HL-60/S4 treated with phorbol 12-myristate 13-acetate at 8.2 ng/mL for 4 days and 3 days (cell line): ENCODE results near the gene NGFR.

Source experiments
- in situ Hi-C: fragments of 300-500 bp; cut with MboI; formaldehyde crosslinking; loops from 2 replicates; pipeline ENCODE4 v1.15.0; 2022; ENCODE audit warnings: low sequenced_read_pairs

NGFR gene, protein sequence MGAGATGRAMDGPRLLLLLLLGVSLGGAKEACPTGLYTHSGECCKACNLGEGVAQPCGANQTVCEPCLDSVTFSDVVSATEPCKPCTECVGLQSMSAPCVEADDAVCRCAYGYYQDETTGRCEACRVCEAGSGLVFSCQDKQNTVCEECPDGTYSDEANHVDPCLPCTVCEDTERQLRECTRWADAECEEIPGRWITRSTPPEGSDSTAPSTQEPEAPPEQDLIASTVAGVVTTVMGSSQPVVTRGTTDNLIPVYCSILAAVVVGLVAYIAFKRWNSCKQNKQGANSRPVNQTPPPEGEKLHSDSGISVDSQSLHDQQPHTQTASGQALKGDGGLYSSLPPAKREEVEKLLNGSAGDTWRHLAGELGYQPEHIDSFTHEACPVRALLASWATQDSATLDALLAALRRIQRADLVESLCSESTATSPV

GRCh38 chr17:49494986-49495841, at the start of gene NGFR:
Gene NGFR, plus strand, starts transcription at chr17:49495293. Its CDS starts 125 bp downstream, at chr17:49495418.
- in situ Hi-C loops = no loop called here

GRCh38 chr17:49445591-49445990, 49.5 kb upstream of the NGFR start:
- in situ Hi-C loops = no loop called here

GRCh38 chr17:49447628-49448302, 47.3 kb upstream of the NGFR start:
- in situ Hi-C loops = no loop called here

- in situ Hi-C loops = no loop called here
Measured at GRCh38 chr17:49450181-49450580, 44.9 kb upstream of the NGFR start.

DNA sequence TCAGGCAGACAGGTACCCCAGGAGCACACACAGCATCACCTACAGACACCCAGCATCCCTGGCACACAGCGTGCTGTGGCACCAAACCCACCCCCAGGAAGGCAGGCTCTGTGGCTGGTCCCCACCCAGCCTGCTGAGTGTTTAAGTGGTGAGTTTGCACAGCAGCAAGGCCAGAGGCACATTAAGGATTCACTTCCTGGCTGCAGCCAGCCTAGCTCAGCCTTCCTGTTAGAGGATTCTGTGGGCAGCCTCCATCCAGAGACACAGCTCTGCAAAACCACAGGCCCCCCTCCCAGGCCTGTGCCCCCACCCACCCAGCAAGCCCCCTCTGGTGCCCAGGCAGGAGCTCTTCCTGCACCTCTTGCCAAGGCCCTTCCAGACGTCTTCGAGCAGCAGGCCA, 44.4 kb upstream of the NGFR start:
- in situ Hi-C loops = no loop called here

DNA sequence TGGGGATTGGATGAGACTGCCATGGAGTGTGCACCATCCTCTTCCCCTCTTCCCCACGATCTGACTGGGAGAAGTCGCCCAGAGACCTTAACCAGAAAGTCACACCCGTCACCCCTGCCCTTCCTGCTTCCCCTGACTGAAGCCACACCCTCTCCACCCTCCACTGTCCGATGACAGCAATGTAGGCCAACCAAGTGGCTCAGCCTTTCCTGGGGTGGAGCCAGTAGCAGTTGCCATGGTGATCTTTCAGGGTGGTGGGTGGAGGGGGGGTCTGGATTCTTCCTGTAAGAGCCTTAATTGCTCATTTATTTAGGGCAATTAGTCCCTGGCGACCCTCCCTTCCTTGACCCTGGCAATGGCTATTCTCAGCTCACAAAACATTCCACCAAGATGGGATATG, 42.9 kb upstream of the NGFR start:
- in situ Hi-C loops = no loop called here

GRCh38 chr17:49452661-49453060, 42.4 kb upstream of the NGFR start:
- in situ Hi-C loops = no loop called here

- in situ Hi-C loops = no loop called here
Measured at GRCh38 chr17:49454050-49454449, 41.0 kb upstream of the NGFR start.

- in situ Hi-C loops = no loop called here
Measured at GRCh38 chr17:49455272-49455861, 39.7 kb upstream of the NGFR start.

GRCh38 chr17:49456183-49456965, 38.7 kb upstream of the NGFR start:
- in situ Hi-C loops = no loop called here

- in situ Hi-C loops = no loop called here
Measured at GRCh38 chr17:49457564-49458535, 37.2 kb upstream of the NGFR start.

DNA sequence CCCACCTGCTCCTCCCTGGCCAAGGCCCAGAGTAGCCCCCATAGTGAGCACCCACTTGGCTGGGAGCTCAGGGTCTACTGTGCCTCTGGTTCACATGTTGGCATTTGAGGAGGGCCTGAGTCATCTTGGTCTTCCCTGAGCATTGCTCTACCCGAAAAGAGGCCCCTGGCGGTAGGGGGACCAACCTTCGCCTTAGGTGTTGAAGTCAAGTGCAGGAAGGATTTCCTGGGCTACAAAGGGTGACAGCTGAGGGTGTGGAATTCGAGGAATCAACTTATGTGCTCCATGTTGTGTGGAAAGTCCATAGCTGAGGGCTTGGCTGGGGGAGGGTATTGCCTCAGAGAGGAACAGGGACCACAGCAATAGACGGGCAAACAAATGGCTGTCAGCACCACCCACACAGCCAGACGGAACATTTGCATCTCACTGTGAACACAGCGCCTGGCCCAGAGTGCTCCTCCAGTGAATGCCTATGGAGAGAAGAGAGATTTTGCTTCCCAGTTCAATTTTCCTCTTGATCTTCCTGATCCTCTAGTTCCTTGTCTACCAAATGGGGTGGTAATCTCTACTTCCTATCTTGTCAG, 35.6 kb upstream of the NGFR start:
- in situ Hi-C loops = no loop called here

DNA sequence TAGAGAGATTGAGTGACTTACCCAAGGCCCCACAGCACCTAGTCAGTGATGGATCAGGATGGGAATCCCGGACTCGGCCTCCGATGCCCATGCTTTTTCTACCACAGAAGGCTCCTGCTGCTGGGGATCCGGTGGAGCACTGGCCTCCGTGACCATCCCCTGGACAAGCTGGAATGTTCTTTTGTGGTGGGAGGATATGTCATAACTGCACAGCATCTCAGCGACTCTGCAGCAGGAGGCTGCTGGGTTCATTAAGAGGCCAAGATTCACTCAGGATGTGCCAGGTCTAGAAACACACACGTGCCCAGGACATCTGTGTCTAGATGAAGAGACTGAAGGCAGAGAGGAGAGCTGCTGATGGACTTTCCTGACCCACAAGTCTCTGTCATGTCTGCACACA, 34.7 kb upstream of the NGFR start:
- in situ Hi-C loops = no loop called here

DNA sequence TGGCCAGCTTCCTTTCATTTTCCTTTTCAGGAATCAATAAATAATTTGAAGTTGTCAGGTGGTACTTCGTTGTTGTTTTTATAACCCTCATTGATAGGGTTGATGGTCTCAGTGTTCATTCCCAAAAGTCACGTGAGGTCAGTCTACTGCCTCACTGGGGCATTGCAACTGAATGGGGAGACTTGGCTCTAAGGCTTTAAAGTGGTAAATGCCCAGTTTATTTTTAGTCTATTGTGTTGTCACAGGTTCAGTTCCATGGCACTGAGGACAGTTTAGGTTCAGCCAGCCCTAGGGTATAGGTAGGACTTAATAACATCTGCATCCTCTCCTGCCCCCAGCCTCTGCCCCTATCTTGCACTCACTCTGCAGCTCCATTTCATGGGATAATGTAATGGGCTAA, 33.5 kb upstream of the NGFR start:
- in situ Hi-C loops = no loop called here

DNA sequence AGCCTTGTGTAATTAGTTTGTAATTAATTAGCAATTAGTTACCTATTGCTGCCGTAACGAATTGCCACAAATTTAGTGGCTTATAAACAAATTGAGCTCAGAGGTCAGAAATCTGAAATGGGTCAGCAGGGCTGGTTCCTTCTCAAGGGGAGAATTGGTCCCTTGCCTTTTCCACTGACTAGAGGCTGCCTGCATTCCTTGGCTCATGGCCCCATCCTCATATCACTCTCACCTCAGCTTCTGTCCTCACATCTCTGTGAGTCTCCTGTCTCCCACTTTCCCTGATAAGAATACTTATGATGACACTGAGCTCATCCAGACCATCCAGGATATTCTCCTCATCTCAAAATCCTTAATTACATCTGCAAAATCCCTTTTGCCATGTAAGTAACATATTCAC, 31.0 kb upstream of the NGFR start:
- in situ Hi-C loops = no loop called here

- in situ Hi-C loops = no loop called here
Measured at GRCh38 chr17:49465331-49465903, 29.7 kb upstream of the NGFR start.

- in situ Hi-C loops = no loop called here
Measured at GRCh38 chr17:49466436-49466835, 28.7 kb upstream of the NGFR start.

DNA sequence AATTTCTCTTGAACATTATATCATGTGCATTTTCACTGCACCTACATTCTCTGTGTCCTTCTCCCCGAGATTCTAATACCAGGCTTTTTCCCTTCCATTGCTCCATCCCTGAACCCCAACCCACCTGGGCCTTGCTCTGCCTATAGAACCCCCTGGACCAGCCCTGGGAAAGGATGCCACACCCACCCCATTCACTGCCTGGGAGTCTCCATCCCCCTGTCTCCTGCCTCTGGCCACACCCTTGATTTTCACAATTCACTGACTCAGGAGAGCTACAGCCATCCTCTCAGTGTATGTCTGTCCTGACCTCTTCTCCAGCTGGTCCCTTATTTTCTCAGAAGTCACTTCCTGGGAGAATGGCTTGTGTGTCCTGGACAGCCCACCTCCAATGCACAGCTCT, 27.9 kb upstream of the NGFR start:
- in situ Hi-C loops = no loop called here
